Measurements from ENCODE around the gene ABCF3. TPM values are rescaled to one million over a fixed set of nuclear protein-coding genes. Genes with fewer than 3 reads are reported as not detected.
"Not testable (repeated sequence)": the region's sequence is repeated elsewhere in the genome, so short reads cannot be mapped to it uniquely, and the experiment has no call there.

The ABCF3 gene
- total RNA-seq, 1 donor from 2014 or later, result 93.3 TPM

DNA sequence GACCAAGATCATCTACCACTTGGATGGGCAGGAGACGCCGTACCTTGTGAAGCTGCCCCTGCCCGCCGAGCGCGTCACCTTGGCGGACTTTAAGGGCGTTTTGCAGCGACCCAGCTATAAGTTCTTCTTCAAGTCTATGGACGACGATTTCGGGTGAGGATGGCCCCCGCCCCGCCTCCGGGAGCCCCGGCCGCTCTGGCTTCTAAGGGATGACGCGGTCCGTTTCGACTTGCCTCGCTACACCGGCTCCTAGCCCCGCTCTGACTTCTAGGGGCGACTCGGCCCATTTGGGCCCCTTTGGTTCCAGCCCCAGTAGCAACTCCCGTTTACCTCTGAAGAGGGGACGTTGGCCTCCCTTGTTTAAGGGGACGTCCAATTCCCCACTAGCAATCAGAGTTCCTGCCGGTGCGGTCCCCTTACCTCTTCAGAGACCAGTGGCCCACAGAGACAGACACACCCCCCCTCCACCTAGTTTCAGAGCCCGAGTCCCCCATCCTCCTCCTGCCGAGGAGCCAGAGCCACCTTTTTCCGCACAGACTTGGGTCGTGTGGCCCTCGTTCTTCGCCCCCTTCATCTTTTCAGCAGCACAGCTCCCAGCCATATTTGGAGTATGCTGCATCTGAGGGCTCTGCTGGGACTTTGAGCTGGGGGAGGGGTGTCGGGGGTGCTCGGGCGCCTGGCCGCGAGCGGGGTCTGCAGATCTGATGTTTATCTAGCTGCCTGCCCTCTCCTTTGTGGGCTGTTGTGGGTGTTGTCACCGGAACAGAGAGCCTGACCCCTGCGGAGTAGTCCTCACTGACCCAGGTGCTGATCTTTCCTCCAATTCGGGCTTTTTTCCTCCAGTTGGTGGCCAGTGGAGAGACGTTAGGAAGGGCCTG, 30.1 kb upstream of the ABCF3 start:
- Histone ChIP-seq H3K4me3 (peak overlapping the region; percentile 80 to 97), H3K27ac (peak overlapping the region; percentile 87 to 89), H3K27me3 (no peaks in the 10 kb centered on the region), H3K9me3 (no peaks in the 10 kb centered on the region), H3K4me1 (peaks cover 14 to 27% of the 10 kb centered on the region in 2 donors), H3K36me3 (no peaks in the 10 kb centered on the region)
- peak in 1 of 2 donors; percentile 76 for DNase-seq (ENCODE audit: low spot score in 2 of 2)
- intact Hi-C loops (cut with DNase I), result loop anchor here (1.0 to 10.0 kb wide), 6 partner anchors 18 to 1061 kb away; partner anchors contain the start of genes ABCC5, ALG3, AP2M1 and EEF1AKMT4
- no peak for TF ChIP-seq CTCF (IDR thresholded peaks at IDR 0.05)

DNA sequence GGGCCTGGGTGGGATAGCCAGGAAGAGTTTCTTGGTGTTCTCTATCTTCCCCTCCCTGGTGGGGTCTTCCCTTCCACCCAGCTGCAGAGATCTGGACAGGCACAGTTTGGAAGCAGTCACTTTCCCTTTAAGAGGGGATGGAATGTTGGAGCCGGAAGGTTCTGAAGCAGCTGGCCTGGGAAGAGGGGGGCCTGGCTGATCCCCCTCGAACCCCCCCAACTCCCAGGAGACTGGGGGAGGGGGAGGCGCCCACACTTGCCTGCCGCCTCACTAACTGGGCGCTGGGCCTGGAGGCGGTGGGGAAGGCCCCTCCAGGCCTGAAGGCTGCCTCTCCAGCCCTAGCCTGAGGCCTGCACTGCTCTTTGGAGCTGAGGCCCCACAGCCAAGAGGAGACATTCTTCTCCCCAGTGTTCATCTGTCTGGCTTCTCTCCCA, 29.5 kb upstream of the ABCF3 start:
- TF ChIP-seq CTCF (IDR thresholded peaks at IDR 0.05), result no peak
- Histone ChIP-seq H3K4me3 (peak overlapping the region; percentile 80 to 97), H3K4me1 (peaks cover 18 to 34% of the 10 kb centered on the region in 2 donors), H3K36me3 (no peaks in the 10 kb centered on the region), H3K27ac (peak overlapping the region; percentile 87 to 89), H3K27me3 (no peaks in the 10 kb centered on the region), H3K9me3 (no peaks in the 10 kb centered on the region)
- peak in 1 of 2 donors; percentile 78 for DNase-seq (ENCODE audit: low spot score in 2 of 2)
- intact Hi-C loops (cut with DNase I), result loop anchor here (1.0 to 10.0 kb wide), 6 partner anchors 18 to 1062 kb away; partner anchors contain the start of genes ABCC5, ALG3, AP2M1 and EEF1AKMT4

GRCh38 chr3:184157206-184157605, 28.8 kb upstream of the ABCF3 start:
- peak overlapping the region; percentile 87 to 89 for H3K27ac ChIP-seq
- peak overlapping the region; percentile 80 to 97 for H3K4me3 ChIP-seq
- H3K9me3 ChIP-seq, result no peaks in the 10 kb centered on the region
- TF ChIP-seq CTCF (IDR thresholded peaks at IDR 0.05), result no peak
- no peak for DNase-seq (ENCODE audit: low spot score in 2 of 2)
- H3K27me3 ChIP-seq, result no peaks in the 10 kb centered on the region
- H3K4me1 ChIP-seq, result peaks cover 18 to 40% of the 10 kb centered on the region in 2 donors
- intact Hi-C loops (cut with DNase I), result loop anchor here (5.0 to 10.0 kb wide), 3 partner anchors 90 to 1062 kb away; partner anchors contain the start of genes ABCC5, ALG3, EEF1AKMT4 and MCCC1
- H3K36me3 ChIP-seq, result no peaks in the 10 kb centered on the region

DNA sequence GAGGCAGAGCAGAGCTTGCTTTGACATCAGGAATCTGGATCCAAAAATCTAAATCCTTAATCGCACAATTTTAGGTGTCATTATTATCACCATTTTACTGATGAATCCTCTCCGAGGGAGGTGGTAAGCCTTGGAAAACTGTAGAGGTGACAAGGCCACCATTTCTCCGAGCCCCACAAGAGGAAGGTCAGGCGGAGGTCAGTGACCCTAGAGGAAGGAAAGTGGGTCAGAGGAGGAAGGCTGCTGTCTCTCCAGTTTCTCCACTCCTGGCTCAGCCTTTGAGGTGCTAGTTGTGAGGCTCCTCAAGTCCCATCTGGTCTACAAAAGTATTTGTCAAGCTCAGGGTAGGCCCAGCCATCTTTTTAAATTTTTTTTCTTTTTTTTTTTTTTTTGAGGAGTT, 27.6 kb upstream of the ABCF3 start:
- Histone ChIP-seq H3K36me3 (peaks cover 4 to 8% of the 10 kb centered on the region in 2 donors), H3K27ac (peak overlapping the region; percentile 12 to 56), H3K9me3 (no peaks in the 10 kb centered on the region), H3K4me3 (peak overlapping the region in 1 of 2 donors; percentile 80), H3K4me1 (peaks cover 18 to 40% of the 10 kb centered on the region in 2 donors), H3K27me3 (no peaks in the 10 kb centered on the region)
- TF ChIP-seq CTCF (IDR thresholded peaks at IDR 0.05), result no peak
- intact Hi-C loops (cut with DNase I), result loop anchor here (5.0 to 10.0 kb wide), 3 partner anchors 89 to 1064 kb away; partner anchors contain the start of genes ABCC5, ALG3, EEF1AKMT4 and MCCC1
- DNase-seq (ENCODE audit: low spot score in 2 of 2), result no peak

- Histone ChIP-seq H3K27me3 (no peaks in the 10 kb centered on the region), H3K9me3 (no peaks in the 10 kb centered on the region), H3K27ac (peak overlapping the region; percentile 52 to 62), H3K4me1 (peaks cover 18 to 40% of the 10 kb centered on the region in 2 donors), H3K4me3 (peak overlapping the region in 1 of 2 donors; percentile 35), H3K36me3 (peaks cover 25 to 28% of the 10 kb centered on the region in 2 donors)
- DNase-seq (ENCODE audit: low spot score in 2 of 2), result no peak
- intact Hi-C loops (cut with DNase I), result no loop called here
- no peak for TF ChIP-seq CTCF (IDR thresholded peaks at IDR 0.05)
Observed at GRCh38 chr3:184160456-184160855, 25.5 kb upstream of the ABCF3 start.

GRCh38 chr3:184162571-184163070, 23.4 kb upstream of the ABCF3 start:
- H3K27ac ChIP-seq; H3K27me3 ChIP-seq; H3K4me3 ChIP-seq; H3K9me3 ChIP-seq; DNase-seq (ENCODE audit: low spot score in 2 of 2); intact Hi-C loops (cut with DNase I): not testable (repeated sequence)
- H3K36me3 ChIP-seq, result peaks cover 46 to 50% of the 10 kb centered on the region in 2 donors
- peaks cover 9 to 32% of the 10 kb centered on the region in 2 donors for H3K4me1 ChIP-seq
